BJ (cell line): ENCODE results near the gene RRAS2. TPM values are rescaled to one million over a fixed set of nuclear protein-coding genes. Genes with fewer than 3 reads are reported as not detected.

Source experiments
- CTCF ChIA-PET: fragments of 350-600 bp; formaldehyde crosslinking; extraction: SDS; loops from one replicate; lab custom pipeline; 2021; ENCODE audit warnings: antibody characterized with exemption, inconsistent platforms; lab: Yijun Ruan, JAX
- POLR2A ChIA-PET: fragments of 300-600 bp; sonication (Branson Sonifier 250); formaldehyde crosslinking; extraction: SDS; loops from one replicate; lab custom pipeline; 2021; ENCODE audit warnings: antibody characterized with exemption; lab: Charles Lee
- DNase-seq: peaks from one replicate; pipeline ENCODE4 v3.0.0-alpha.2; 2011; ENCODE audit warnings: low read depth
- H3K27me3 ChIP-seq: 2 replicates; pipeline ENCODE4 v1.6.0; 2011; ENCODE audit warnings: low read length; ENCODE audit not compliant: control insufficient read depth, insufficient read depth
- H3K36me3 ChIP-seq: 2 replicates; pipeline ENCODE4 v1.5.1; 2011; ENCODE audit warnings: low read length; ENCODE audit not compliant: control insufficient read depth, insufficient read depth
- H3K4me3 ChIP-seq: 2 replicates; pipeline ENCODE4 v1.5.1; 2011; ENCODE audit warnings: low read depth, mild to moderate bottlenecking, control low read depth, low read length
- polyA plus RNA-seq: library from polyadenylated mRNA; depleted of rRNA; stranded (reverse); fragments of >200 nt; gene quantifications from 2 replicates; pipeline ENCODE4 v1.2.3, GENCODE V29; 2011
- TF ChIP-seq, protein P1 (sequence below): IDR thresholded peaks from 2 replicates; pipeline ENCODE4 v1.5.1; 2011; ENCODE audit warnings: low read depth, mild to moderate bottlenecking, control low read depth, inconsistent platforms, low read length, moderate library complexity; ENCODE audit not compliant: insufficient read depth

Gene RRAS2
- polyA plus RNA-seq, 1 experiment, result 29.1 TPM

DNA sequence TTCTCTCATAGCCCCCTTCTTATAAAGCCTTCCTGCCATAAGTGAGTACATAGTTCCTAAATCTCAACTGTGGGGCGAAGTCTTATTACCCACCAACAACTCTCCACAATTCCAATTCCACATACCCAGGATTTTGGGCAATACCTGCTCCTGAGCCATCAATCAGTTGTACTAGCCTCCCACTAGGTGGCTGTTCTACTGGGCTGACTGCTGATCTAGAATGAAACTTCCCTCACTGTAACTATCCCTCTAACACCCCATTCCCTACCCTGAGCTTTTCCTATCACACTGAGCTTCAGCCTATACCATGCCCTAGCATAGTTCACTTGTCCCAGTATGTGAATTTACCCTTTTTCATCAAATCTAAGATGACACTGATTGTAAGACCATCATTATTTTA is 52.5 kb downstream of the RRAS2 start:
- TF ChIP-seq, protein P1, sequence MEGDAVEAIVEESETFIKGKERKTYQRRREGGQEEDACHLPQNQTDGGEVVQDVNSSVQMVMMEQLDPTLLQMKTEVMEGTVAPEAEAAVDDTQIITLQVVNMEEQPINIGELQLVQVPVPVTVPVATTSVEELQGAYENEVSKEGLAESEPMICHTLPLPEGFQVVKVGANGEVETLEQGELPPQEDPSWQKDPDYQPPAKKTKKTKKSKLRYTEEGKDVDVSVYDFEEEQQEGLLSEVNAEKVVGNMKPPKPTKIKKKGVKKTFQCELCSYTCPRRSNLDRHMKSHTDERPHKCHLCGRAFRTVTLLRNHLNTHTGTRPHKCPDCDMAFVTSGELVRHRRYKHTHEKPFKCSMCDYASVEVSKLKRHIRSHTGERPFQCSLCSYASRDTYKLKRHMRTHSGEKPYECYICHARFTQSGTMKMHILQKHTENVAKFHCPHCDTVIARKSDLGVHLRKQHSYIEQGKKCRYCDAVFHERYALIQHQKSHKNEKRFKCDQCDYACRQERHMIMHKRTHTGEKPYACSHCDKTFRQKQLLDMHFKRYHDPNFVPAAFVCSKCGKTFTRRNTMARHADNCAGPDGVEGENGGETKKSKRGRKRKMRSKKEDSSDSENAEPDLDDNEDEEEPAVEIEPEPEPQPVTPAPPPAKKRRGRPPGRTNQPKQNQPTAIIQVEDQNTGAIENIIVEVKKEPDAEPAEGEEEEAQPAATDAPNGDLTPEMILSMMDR, result 0 out of 2 replicates have a peak, but pooled peaks have one; percentile 3
- CTCF ChIA-PET, result interaction anchor here (0.6 to 3.6 kb wide), 2 partner anchors 10 to 148 kb away, joined by 3 to 20 read pairs; no protein-coding TSS in a partner anchor

DNA sequence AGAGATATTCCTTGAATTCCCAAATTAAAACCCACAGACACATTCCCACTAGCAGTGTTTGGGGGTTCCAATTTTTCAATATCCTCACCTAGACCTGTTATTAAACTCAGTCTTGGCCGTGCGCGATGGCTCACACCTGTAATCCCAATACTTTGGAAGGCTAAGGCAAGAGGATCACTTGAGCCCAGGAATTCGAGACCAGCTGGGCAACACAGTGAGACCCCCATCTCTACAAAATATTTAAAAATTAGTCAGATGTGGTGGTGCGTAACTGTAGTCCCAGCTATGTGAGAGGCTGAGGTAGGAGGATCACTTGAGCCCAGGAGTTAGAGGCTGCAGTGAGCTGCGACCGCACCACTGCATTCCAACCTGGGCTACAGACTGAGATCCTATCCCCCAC is 53.3 kb downstream of the RRAS2 start:
- CTCF ChIA-PET, result interaction anchor here (0.7 to 7.2 kb wide), 4 partner anchors 15 to 149 kb away, joined by 3 to 118 read pairs (median 4); no protein-coding TSS in a partner anchor
- TF ChIP-seq, protein P1, result no peak
- Histone ChIP-seq H3K4me3 (no peak overlapping the region), H3K27me3 (no peaks in the 10 kb centered on the region), H3K36me3 (no peaks in the 10 kb centered on the region)
- POLR2A ChIA-PET, result no interaction called here
- DNase-seq, result no peak

More for the DNA sequence above, 52.5 kb downstream of the RRAS2 start:
- H3K27me3 ChIP-seq, result no peaks in the 10 kb centered on the region
- H3K36me3 ChIP-seq, result no peaks in the 10 kb centered on the region
- no peak overlapping the region for H3K4me3 ChIP-seq
- no peak for DNase-seq
- POLR2A ChIA-PET, result no interaction called here

DNA sequence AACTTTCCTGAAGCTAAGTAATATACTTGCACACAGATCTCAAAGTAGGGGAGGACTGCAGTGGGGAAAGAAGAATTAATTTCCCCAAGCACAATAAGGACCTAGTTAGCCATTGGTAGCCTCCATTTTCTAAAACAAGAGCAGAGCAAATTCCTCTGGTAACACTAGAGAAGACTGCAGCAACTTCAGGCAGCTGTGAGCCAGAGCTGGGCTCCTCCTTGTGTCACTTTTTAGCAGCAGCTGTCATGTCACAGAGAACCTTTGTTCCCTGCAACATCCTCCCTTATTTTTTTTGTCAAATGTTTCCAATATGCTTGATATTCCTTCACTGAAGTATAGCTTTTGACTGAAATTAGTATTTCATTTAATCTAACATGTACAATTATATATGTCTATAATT is 54.4 kb downstream of the RRAS2 start:
- CTCF ChIA-PET, result interaction anchor here (1.4 to 7.2 kb wide), 2 partner anchors 114 to 150 kb away, joined by 5 to 118 read pairs; no protein-coding TSS in a partner anchor
- Histone ChIP-seq H3K36me3 (no peaks in the 10 kb centered on the region), H3K27me3 (no peaks in the 10 kb centered on the region), H3K4me3 (no peak overlapping the region)
- POLR2A ChIA-PET, result interaction anchor here (0.6 kb wide), 1 partner anchor 151 kb away, joined by 3 read pairs; no protein-coding TSS in a partner anchor
- TF ChIP-seq, protein P1, result no peak
- no peak for DNase-seq

DNA sequence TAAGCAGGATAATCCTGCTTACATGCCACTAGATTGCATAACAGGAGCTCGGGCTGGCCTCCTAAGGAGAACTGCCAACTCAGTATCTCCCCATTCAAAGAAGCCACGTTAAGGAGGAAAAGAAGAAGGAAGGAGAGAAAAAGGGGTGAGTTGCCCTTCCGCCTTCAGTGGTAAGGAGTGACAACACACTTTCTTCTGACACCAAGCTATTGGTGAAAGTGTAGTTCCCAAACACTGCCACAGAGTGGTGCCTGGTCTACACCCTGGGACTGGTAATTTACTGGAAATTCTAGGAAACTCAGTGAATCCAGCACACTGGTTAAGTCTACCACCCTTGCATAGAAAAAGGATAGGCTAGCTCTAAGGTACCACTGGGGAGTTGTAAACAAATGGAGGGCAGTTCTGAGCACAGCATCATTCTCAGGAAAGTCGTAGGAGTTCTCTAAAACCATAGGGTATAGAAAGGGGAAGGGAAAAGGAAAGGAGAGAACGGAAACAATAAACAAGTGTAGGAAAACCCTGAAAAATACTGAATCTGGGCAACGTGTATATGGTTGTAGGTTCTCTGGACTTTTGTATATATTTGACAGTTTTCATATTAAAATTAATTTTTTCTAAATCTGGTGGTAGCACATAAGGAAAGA is 58.2 kb downstream of the RRAS2 start:
- TF ChIP-seq, protein P1, result peak; percentile 79
- no peak overlapping the region for H3K4me3 ChIP-seq
- CTCF ChIA-PET, result interaction anchor here (0.6 to 7.2 kb wide), 27 partner anchors 8 to 191 kb away, joined by 3 to 118 read pairs (median 4); no protein-coding TSS in a partner anchor
- no peak for DNase-seq
- no peaks in the 10 kb centered on the region for H3K27me3 ChIP-seq
- POLR2A ChIA-PET, result interaction anchor here (1.1 kb wide), 1 partner anchor 154 kb away, joined by 4 read pairs; no protein-coding TSS in a partner anchor
- H3K36me3 ChIP-seq, result no peaks in the 10 kb centered on the region

DNA sequence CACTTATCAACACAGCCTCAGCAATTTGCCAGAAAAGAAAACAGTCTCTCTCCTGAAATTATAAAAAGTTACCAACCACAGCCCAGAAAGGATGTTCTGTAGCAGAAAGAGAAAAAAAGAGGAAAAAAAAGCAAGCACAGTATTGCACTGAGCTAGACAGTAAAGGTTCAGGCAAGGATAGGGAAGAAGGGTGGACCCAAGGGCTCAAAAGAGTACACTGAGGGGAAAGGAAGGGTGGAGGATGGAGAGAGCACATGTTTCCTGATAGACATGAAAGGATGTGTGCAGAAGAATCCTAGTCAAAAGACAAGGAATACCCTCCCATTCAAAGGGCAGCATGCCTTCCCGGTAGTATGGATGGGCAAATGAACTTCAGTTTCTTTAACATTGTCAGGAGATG is 59.1 kb downstream of the RRAS2 start:
- ChIA-PET CTCF (interaction anchor here (0.5 to 7.2 kb wide), 17 partner anchors 12 to 185 kb away, joined by 3 to 118 read pairs (median 5); no protein-coding TSS in a partner anchor), POLR2A (interaction anchor here (1.1 kb wide), 1 partner anchor 155 kb away, joined by 4 read pairs; no protein-coding TSS in a partner anchor)
- Histone ChIP-seq H3K36me3 (no peaks in the 10 kb centered on the region), H3K27me3 (no peaks in the 10 kb centered on the region), H3K4me3 (no peak overlapping the region)
- DNase-seq, result no peak
- TF ChIP-seq, protein P1, result no peak
